HepG2 (cell line): ENCODE measurements around the gene CBLB. TPM values are rescaled to one million over a fixed set of nuclear protein-coding genes. Genes with fewer than 3 reads are reported as not detected.

Experiments
- ATAC-seq: fragments of 200-7000 bp; cut with Tn5 transposase; 3 replicates; pipeline ENCODE4 v1.9.1; 2020; ENCODE audit warnings: mild to moderate bottlenecking, moderate library complexity
- BruUV-seq: library from RNA; stranded (reverse); fragments of 400-500 nt; replicated peaks from 2 replicates; lab custom pipeline; 2021; lab: Mats Ljungman, UMichigan
- CTCF ChIA-PET: fragments of 300-600 bp; formaldehyde crosslinking; extraction: SDS; loops from one replicate; lab custom pipeline; 2021; ENCODE audit warnings: low total read pairs, inconsistent platforms, low intra/inter-chr PET ratio; lab: Yijun Ruan, JAX
- POLR2A ChIA-PET: fragments of 350-600 bp; sonication (Branson Sonifier 250); formaldehyde crosslinking; loops from one replicate; lab custom pipeline; 2020; ENCODE audit warnings: antibody characterized with exemption, inconsistent platforms; lab: Yijun Ruan, JAX
- DNase-seq: peaks from one replicate; pipeline ENCODE4 v3.0.0-alpha.2; 2015; ENCODE audit warnings: low spot score
- FAIRE-seq: peaks from 3 replicates; lab custom pipeline; 2011; peaks lifted over from hg19 to GRCh38; lab: Jason Lieb, UNC
- H2AFZ ChIP-seq: one replicate; pipeline ENCODE4 v1.6.1; 2011; ENCODE audit warnings: low read length, inconsistent platforms
- H3K27ac ChIP-seq: fragments of 300-600 bp; 3 replicates; pipeline ENCODE4 v1.8.0; 2011; ENCODE audit warnings: mixed run types, mild to moderate bottlenecking, mixed read lengths, low read length, inconsistent platforms; ENCODE audit not compliant: insufficient read depth; ENCODE audit errors: extremely low read length
- H3K27me3 ChIP-seq, 2 experiments: fragments of 200-600 bp in 1 of 2; 2 replicates in 1 of 2; 3 replicates in 1 of 2; pipeline versions ENCODE4 v1.6.0 to v1.8.0; 2011; ENCODE audit warnings: low read length in 2 of 2, mild to moderate bottlenecking in 2 of 2, moderate library complexity in 2 of 2, inconsistent platforms in 1 of 2; ENCODE audit not compliant: insufficient read depth in 2 of 2, control insufficient read depth in 1 of 2
- H3K36me3 ChIP-seq, 2 experiments: fragments of 200-600 bp in 1 of 2; replicated peaks in 1 of 2; 2 replicates in 1 of 2; 3 replicates in 1 of 2; pipeline versions ENCODE4 v1.5.1 to v1.8.0; 2011; ENCODE audit warnings: low read length in 2 of 2, inconsistent platforms in 1 of 2; ENCODE audit not compliant: insufficient read depth in 2 of 2, control insufficient read depth in 1 of 2
- H3K4me1 ChIP-seq: 2 replicates; pipeline ENCODE4 v1.5.1; 2012; ENCODE audit warnings: low read length, inconsistent platforms; ENCODE audit not compliant: insufficient read depth
- H3K4me2 ChIP-seq: 2 replicates; pipeline ENCODE4 v1.6.0; 2011; ENCODE audit warnings: low read depth, low read length, inconsistent platforms
- H3K4me3 ChIP-seq, 3 experiments: fragments of 200-600 bp in 1 of 3; sonication (generic), shearing (Covaris generic) in 1 of 3; replicated peaks in 1 of 3; 2 replicates each; pipeline ENCODE4 v1.5.1; 2011 to 2016; ENCODE audit warnings: low read length in 3 of 3, inconsistent platforms in 2 of 3, low read depth in 2 of 3, mild to moderate bottlenecking in 2 of 3, control low read depth in 1 of 3, mixed read lengths in 1 of 3; ENCODE audit not compliant: insufficient read depth in 1 of 3
- H3K79me2 ChIP-seq: one replicate; pipeline ENCODE4 v1.6.1; 2011; ENCODE audit warnings: low read length, inconsistent platforms; ENCODE audit not compliant: insufficient read depth
- H3K9ac ChIP-seq: 2 replicates; pipeline ENCODE4 v1.6.0; 2011; ENCODE audit warnings: mild to moderate bottlenecking, low read depth, low read length, inconsistent platforms; ENCODE audit not compliant: insufficient read depth
- H3K9me3 ChIP-seq: 2 replicates; pipeline ENCODE4 v1.5.1; 2012; ENCODE audit warnings: mild to moderate bottlenecking, low read length
- H4K20me1 ChIP-seq: 2 replicates; pipeline ENCODE4 v1.6.0; 2011; ENCODE audit warnings: inconsistent platforms, mild to moderate bottlenecking, low read length, moderate library complexity; ENCODE audit not compliant: insufficient read depth
- ARNTL ChIP-seq: sonication (generic); formaldehyde crosslinking; IDR thresholded peaks from 2 replicates; pipeline ENCODE4 v1.4.0; 2020; ENCODE audit warnings: mild to moderate bottlenecking, missing genetic modification reagents
- CBX2 ChIP-seq, 2 experiments: fragments of 200-600 bp in 1 of 2; sonication (generic); formaldehyde crosslinking in 1 of 2; IDR thresholded peaks; 2 replicates each; pipeline versions ENCODE4 v1.7.0 to v1.8.1; 2018 to 2022; ENCODE audit warnings: low read depth in 2 of 2, low read length in 1 of 2, mild to moderate bottlenecking in 1 of 2, missing genetic modification reagents in 1 of 2
- FOXP1 ChIP-seq, 2 experiments: fragments of 450-650 bp in 1 of 2; IDR thresholded peaks; 2 replicates each; pipeline ENCODE4 v1.6.1; 2017 to 2018; ENCODE audit warnings: antibody characterized with exemption in 1 of 2
- GLI4 ChIP-seq: sonication (generic); formaldehyde crosslinking; IDR thresholded peaks from 2 replicates; pipeline ENCODE4 v1.5.1; 2020; ENCODE audit warnings: missing genetic modification reagents, mild to moderate bottlenecking, moderate library complexity, borderline replicate concordance
- GZF1 ChIP-seq: sonication (generic); formaldehyde crosslinking; IDR thresholded peaks from 2 replicates; pipeline ENCODE4 v1.5.1; 2020; ENCODE audit warnings: mild to moderate bottlenecking, missing genetic modification reagents
- IKZF4 ChIP-seq: sonication (generic); formaldehyde crosslinking; IDR thresholded peaks from 2 replicates; pipeline ENCODE4 v1.5.1; 2020; ENCODE audit warnings: borderline replicate concordance, mild to moderate bottlenecking, low read depth, missing genetic modification reagents; ENCODE audit errors: not compliant biosample characterization
- KAT7 ChIP-seq: IDR thresholded peaks from 2 replicates; pipeline ENCODE4 v1.6.1; 2018; ENCODE audit warnings: borderline replicate concordance, missing compliant biosample characterization
- TMF1 ChIP-seq: sonication (generic); formaldehyde crosslinking; IDR thresholded peaks from 2 replicates; pipeline ENCODE4 v1.8.1; 2022; ENCODE audit warnings: low read depth, missing genetic modification reagents
- YEATS2 ChIP-seq: sonication (generic); formaldehyde crosslinking; IDR thresholded peaks from 2 replicates; pipeline ENCODE4 v1.4.0; 2020; ENCODE audit warnings: missing genetic modification reagents, borderline replicate concordance
- ZC3H13 ChIP-seq: sonication (generic); formaldehyde crosslinking; IDR thresholded peaks from 2 replicates; pipeline ENCODE4 v1.8.1; 2023; ENCODE audit warnings: mild to moderate bottlenecking, missing genetic modification reagents, moderate library complexity
- ZNF180 ChIP-seq: sonication (generic); formaldehyde crosslinking; IDR thresholded peaks from 2 replicates; pipeline ENCODE4 v1.4.0; 2020; ENCODE audit warnings: low read depth, missing genetic modification reagents, borderline replicate concordance
- ZNF354B ChIP-seq: sonication (generic); formaldehyde crosslinking; IDR thresholded peaks from 2 replicates; pipeline ENCODE4 v1.8.0; 2022; ENCODE audit warnings: mild to moderate bottlenecking, missing genetic modification reagents
- ZNF652 ChIP-seq: IDR thresholded peaks from 2 replicates; pipeline ENCODE4 v1.6.1; 2016; ENCODE audit warnings: low read depth, borderline replicate concordance
- ZNF670 ChIP-seq: sonication (generic); formaldehyde crosslinking; IDR thresholded peaks from 2 replicates; pipeline ENCODE4 v1.8.0; 2022; ENCODE audit warnings: mild to moderate bottlenecking, missing genetic modification reagents, borderline replicate concordance
- ZNF713 ChIP-seq: sonication (generic); formaldehyde crosslinking; IDR thresholded peaks from 2 replicates; pipeline ENCODE4 v1.4.0; 2020; ENCODE audit warnings: mild to moderate bottlenecking, missing genetic modification reagents
- WGBS: methylation state at CpG from one replicate; pipeline ENCODE4 v1.1.6; 2017; ENCODE audit warnings: low lambda C conversion rate; 5-methylcytosine and 5-hydroxymethylcytosine counted together
- in situ Hi-C: cut with HindIII; loops from 2 replicates; pipeline ENCODE4 v1.10.0; 2017; ENCODE audit warnings: low pct_unique_long_range_greater_than_20kb; ENCODE audit not compliant: extremely low pct_ligation_motif_present
- intact Hi-C: fragments of 100-400 bp; cut with micrococcal nuclease; formaldehyde crosslinking; loops from one replicate; pipeline ENCODE4 v1.10.0; 2022; ENCODE audit not compliant: unreplicated experiment
- polyA plus RNA-seq, 8 experiments: library from polyadenylated mRNA; depleted of rRNA in 3 of 8; stranded (reverse) in 7 of 8; unstranded in 1 of 8; fragments of >200 nt; fragmentation: Illumina TruSeq in 4 of 8; extraction: Trizol in 4 of 8; gene quantifications; 2 replicates each; pipeline versions ENCODE4 v1.2.1 to v1.2.3, GENCODE V29; 2011 to 2016; ENCODE audit warnings: low read depth in 4 of 8, missing spikeins in 1 of 8, mixed read lengths in 1 of 8; ENCODE audit not compliant: insufficient read depth in 1 of 8
- total RNA-seq, 5 experiments: library from RNA; depleted of rRNA; stranded (reverse); fragments of >200 nt; fragmentation: Illumina TruSeq; extraction: Trizol; gene quantifications; 2 replicates each; pipeline ENCODE4 v1.2.3, GENCODE V29; 2016; ENCODE audit warnings: low read depth in 1 of 5
- TF ChIP-seq, protein P1 (sequence below): sonication (generic); formaldehyde crosslinking; IDR thresholded peaks from 2 replicates; pipeline ENCODE4; 2020; ENCODE audit warnings: missing genetic modification reagents, mild to moderate bottlenecking, borderline replicate concordance
- TF ChIP-seq, protein P2 (sequence below): sonication (generic); formaldehyde crosslinking; IDR thresholded peaks from 2 replicates; pipeline ENCODE4 v1.5.0; 2020; ENCODE audit warnings: missing genetic modification reagents
- TF ChIP-seq, protein P3 (sequence below): sonication (generic); formaldehyde crosslinking; IDR thresholded peaks from 2 replicates; pipeline ENCODE4 v1.5.0; 2020; ENCODE audit warnings: mild to moderate bottlenecking, low read depth, missing genetic modification reagents, borderline replicate concordance

Gene CBLB
- total and polyA plus RNA-seq, 2 of the 13 experiments (the other 11 are each of a cell fraction or from before 2014, with no cell fraction given): 9.8 to 16.4 TPM

DNA sequence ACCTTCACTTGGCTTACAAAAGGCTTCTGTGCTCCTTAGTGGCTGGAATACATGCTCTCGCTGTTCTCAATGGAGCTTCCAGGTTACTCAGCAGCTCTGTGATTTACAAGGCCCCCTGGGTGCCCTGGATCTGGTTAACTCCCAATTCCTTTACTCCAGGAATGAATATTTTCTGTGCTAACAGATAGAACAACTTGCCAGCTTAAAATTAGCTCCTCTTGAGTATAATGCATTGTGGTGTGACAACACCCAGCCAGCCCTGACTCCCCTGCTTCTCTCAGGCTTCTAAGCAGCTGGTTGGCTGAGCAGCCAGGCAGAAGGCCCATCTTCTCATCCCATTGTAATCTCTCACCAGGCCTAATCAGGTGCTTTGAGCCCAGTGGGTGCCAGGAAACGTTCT lies 255.7 kb downstream of the CBLB start (continued):
- no peak for TF ChIP-seq TMF1 (CRISPR knock-in tag)
- TF ChIP-seq, protein P1, sequence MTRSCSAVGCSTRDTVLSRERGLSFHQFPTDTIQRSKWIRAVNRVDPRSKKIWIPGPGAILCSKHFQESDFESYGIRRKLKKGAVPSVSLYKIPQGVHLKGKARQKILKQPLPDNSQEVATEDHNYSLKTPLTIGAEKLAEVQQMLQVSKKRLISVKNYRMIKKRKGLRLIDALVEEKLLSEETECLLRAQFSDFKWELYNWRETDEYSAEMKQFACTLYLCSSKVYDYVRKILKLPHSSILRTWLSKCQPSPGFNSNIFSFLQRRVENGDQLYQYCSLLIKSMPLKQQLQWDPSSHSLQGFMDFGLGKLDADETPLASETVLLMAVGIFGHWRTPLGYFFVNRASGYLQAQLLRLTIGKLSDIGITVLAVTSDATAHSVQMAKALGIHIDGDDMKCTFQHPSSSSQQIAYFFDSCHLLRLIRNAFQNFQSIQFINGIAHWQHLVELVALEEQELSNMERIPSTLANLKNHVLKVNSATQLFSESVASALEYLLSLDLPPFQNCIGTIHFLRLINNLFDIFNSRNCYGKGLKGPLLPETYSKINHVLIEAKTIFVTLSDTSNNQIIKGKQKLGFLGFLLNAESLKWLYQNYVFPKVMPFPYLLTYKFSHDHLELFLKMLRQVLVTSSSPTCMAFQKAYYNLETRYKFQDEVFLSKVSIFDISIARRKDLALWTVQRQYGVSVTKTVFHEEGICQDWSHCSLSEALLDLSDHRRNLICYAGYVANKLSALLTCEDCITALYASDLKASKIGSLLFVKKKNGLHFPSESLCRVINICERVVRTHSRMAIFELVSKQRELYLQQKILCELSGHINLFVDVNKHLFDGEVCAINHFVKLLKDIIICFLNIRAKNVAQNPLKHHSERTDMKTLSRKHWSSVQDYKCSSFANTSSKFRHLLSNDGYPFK (CRISPR knock-in tag): no peak
- no peak for TF ChIP-seq CBX2 (IDR thresholded peaks at IDR 0.05; ENCODE audit: low read depth, low read length)
- TF ChIP-seq CBX2 (CRISPR knock-in tag; IDR thresholded peaks at IDR 0.05; ENCODE audit: low read depth): no peak

DNA sequence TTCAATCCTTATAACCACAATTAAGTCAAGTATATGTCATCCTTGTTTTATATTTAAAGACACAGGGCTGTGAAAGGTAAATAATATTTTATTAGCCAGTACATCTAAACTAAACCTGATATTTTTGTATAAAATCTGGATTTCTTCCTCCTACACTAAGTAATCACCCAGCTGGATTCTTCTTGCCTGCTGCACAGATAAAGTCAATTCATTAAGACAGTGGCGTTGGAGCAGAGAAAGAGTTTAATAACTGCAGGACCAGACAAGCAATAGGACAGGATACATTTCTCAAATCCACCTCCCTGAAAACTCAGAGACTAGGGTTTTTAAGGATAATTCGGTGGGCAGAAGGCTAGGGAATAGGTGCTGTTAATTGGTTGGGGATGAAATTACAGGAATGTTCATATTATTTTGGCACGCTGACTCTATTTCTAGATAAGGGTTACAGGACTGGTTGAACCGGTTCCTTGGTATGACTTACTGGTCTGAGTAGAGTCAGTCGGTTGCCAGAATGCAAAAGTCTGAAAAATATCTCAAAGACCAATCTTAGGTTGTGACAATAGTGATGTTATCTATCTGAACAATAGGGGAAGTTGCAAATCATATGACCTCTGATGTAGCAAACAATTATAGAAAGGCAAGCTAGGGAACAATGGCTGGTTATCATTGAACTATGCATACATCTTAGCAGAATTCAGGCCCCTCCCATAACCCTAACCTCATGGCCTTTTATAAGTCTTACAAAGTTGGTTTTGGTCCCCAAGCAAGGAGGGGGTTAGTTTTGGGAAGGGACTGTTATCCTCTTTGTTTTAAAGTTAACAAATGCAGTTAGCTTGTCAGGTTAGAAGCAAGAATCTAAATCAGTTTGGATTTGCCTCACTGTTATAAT lies 257.3 kb downstream of the CBLB start:
- intact Hi-C loops (no loop called here), in situ Hi-C loops (no loop called here)
- no peak for FAIRE-seq
- POLR2A ChIA-PET: no interaction called here
- no peak overlapping the region for H3K4me2 ChIP-seq
- CTCF ChIA-PET: no interaction called here
- H2AFZ ChIP-seq: no peak overlapping the region
- no TSS peak for BruUV-seq
- no peak overlapping the region for H3K9ac ChIP-seq
- no peak overlapping the region for H3K27ac ChIP-seq
- no peak overlapping the region for H3K4me3 ChIP-seq
- H3K79me2 ChIP-seq: no peaks in the 10 kb centered on the region
- no peak for DNase-seq
- no peak for ATAC-seq
- no peaks in the 10 kb centered on the region for H3K9me3 ChIP-seq
- no peaks in the 10 kb centered on the region for H3K4me1 ChIP-seq
- 27% methylated on average over 5 of the region's 5 CpGs for whole genome bisulfite sequencing
- no peaks in the 10 kb centered on the region for H3K27me3 ChIP-seq
- no peaks in the 10 kb centered on the region for H4K20me1 ChIP-seq
- H3K36me3 ChIP-seq: no peaks in the 10 kb centered on the region
- TF ChIP-seq, protein P2, sequence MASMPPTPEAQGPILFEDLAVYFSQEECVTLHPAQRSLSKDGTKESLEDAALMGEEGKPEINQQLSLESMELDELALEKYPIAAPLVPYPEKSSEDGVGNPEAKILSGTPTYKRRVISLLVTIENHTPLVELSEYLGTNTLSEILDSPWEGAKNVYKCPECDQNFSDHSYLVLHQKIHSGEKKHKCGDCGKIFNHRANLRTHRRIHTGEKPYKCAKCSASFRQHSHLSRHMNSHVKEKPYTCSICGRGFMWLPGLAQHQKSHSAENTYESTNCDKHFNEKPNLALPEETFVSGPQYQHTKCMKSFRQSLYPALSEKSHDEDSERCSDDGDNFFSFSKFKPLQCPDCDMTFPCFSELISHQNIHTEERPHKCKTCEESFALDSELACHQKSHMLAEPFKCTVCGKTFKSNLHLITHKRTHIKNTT: no peak
- no peak for TF ChIP-seq IKZF4 (CRISPR knock-in tag)
- TF ChIP-seq, protein P3, sequence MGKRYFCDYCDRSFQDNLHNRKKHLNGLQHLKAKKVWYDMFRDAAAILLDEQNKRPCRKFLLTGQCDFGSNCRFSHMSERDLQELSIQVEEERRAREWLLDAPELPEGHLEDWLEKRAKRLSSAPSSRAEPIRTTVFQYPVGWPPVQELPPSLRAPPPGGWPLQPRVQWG (CRISPR knock-in tag): no peak
- TF ChIP-seq YEATS2 (CRISPR knock-in tag): no peak
- TF ChIP-seq ZNF713 (CRISPR knock-in tag): no peak
- TF ChIP-seq ZNF652: no peak
- no peak for TF ChIP-seq ZNF670 (CRISPR knock-in tag)
- TF ChIP-seq FOXP1 (IDR thresholded peaks at IDR 0.05): no peak
- TF ChIP-seq FOXP1 (CRISPR knock-in tag; IDR thresholded peaks at IDR 0.05): no peak
- no peak for TF ChIP-seq KAT7 (CRISPR knock-in tag)
- no peak for TF ChIP-seq ZNF354B (CRISPR knock-in tag)
- no peak for TF ChIP-seq GZF1 (CRISPR knock-in tag)
- TF ChIP-seq ZC3H13 (CRISPR knock-in tag): no peak
- no peak for TF ChIP-seq GLI4 (CRISPR knock-in tag)
- no peak for TF ChIP-seq ZNF180 (CRISPR knock-in tag)
- no peak for TF ChIP-seq ARNTL (CRISPR knock-in tag)
